AG04450 (cell line): ENCODE data around the gene PLAGL2. TPM values are rescaled to one million over a fixed set of nuclear protein-coding genes. Genes with fewer than 3 reads are reported as not detected.
A peak's percentile ranks its signal among the peaks of the same experiment; 100 is the strongest.

Experiments used
- CTCF ChIA-PET: fragments of 300-600, 350-600 bp; formaldehyde crosslinking; extraction: SDS; loops from one replicate; lab custom pipeline; 2022; ENCODE audit warnings: antibody characterized with exemption, inconsistent platforms; lab: Charles Lee
- POLR2A ChIA-PET: fragments of 350-600 bp; formaldehyde crosslinking; extraction: SDS; loops from one replicate; lab custom pipeline; 2021; ENCODE audit warnings: antibody characterized with exemption, inconsistent platforms; lab: Yijun Ruan, JAX
- DNase-seq: peaks from one replicate; pipeline ENCODE4 v3.0.0-alpha.2; 2011; ENCODE audit warnings: low read depth, low spot score
- H3K27ac ChIP-seq: one replicate; pipeline ENCODE4 v1.5.1; 2012; ENCODE audit warnings: low read depth, low read length, control low read depth
- H3K27me3 ChIP-seq: one replicate; pipeline ENCODE4 v1.6.0; 2012; ENCODE audit warnings: low read length; ENCODE audit not compliant: control insufficient read depth, insufficient read depth
- H3K4me3 ChIP-seq: 2 replicates; pipeline ENCODE4 v1.5.1; 2011; ENCODE audit warnings: mild to moderate bottlenecking, low read depth, low read length, control low read depth
- H3K9me3 ChIP-seq: 2 replicates; pipeline ENCODE4 v1.5.1; 2012; ENCODE audit warnings: low read length; ENCODE audit not compliant: control insufficient read depth, insufficient read depth
- CTCF ChIP-seq: IDR thresholded peaks from 2 replicates; pipeline ENCODE4 v1.5.1; 2011; ENCODE audit warnings: low read depth, low read length, control low read depth, inconsistent platforms
- polyA plus RNA-seq: library from polyadenylated mRNA; depleted of rRNA; stranded (reverse); fragments of >200 nt; gene quantifications from 2 replicates; pipeline ENCODE4 v1.2.3, GENCODE V29; 2011

PLAGL2 gene
- polyA plus RNA-seq, 1 experiment = 5.9 TPM

- DNase-seq = no peak
- TF ChIP-seq CTCF = no peak
- H3K27me3 ChIP-seq = no peaks in the 10 kb centered on the region
- H3K4me3 ChIP-seq = peak overlapping the region; percentile 96
- CTCF ChIA-PET = no interaction called here
- POLR2A ChIA-PET = no interaction called here
- H3K9me3 ChIP-seq = no peaks in the 10 kb centered on the region
- no peak overlapping the region for H3K27ac ChIP-seq
Observed at GRCh38 chr20:32206760-32207625, 550 bp downstream of the PLAGL2 start.

GRCh38 chr20:32205843-32206759, 1.4 kb downstream of the PLAGL2 start:
- no peak for DNase-seq

GRCh38 chr20:32205110-32205842, 2.3 kb downstream of the PLAGL2 start:
- no peak for DNase-seq
- no peak for TF ChIP-seq CTCF
- ChIA-PET CTCF (no interaction called here), POLR2A (interaction anchor here (0.7 to 1.0 kb wide), 2 partner anchors 96 to 483 kb away, joined by 3 read pairs; partner anchors contain the start of genes BCL2L1 and TM9SF4)
- Histone ChIP-seq H3K4me3 (no peak overlapping the region), H3K27me3 (no peaks in the 10 kb centered on the region), H3K27ac (no peak overlapping the region), H3K9me3 (no peaks in the 10 kb centered on the region)

More at GRCh38 chr20:32205843-32206759, 1.4 kb downstream of the PLAGL2 start:
- H3K4me3 ChIP-seq = peak overlapping the region; percentile 96
- H3K9me3 ChIP-seq = no peaks in the 10 kb centered on the region
- ChIA-PET CTCF (no interaction called here), POLR2A (interaction anchor here (0.7 to 1.0 kb wide), 2 partner anchors 97 to 484 kb away, joined by 3 read pairs; partner anchors contain the start of genes BCL2L1 and TM9SF4)
- no peaks in the 10 kb centered on the region for H3K27me3 ChIP-seq
- H3K27ac ChIP-seq = no peak overlapping the region
- TF ChIP-seq CTCF = no peak

- H3K4me3 ChIP-seq = no peak overlapping the region
- H3K9me3 ChIP-seq = no peaks in the 10 kb centered on the region
- H3K27ac ChIP-seq = peak overlapping the region; percentile 31
- POLR2A ChIA-PET = interaction anchor here (0.6 to 1.0 kb wide), 2 partner anchors 95 to 153 kb away, joined by 3 read pairs; partner anchors contain the start of genes ASXL1 and TM9SF4
- CTCF ChIA-PET = no interaction called here
- no peak for DNase-seq
- no peak for TF ChIP-seq CTCF
- H3K27me3 ChIP-seq = no peaks in the 10 kb centered on the region
Observed at GRCh38 chr20:32204205-32205109, 3.1 kb downstream of the PLAGL2 start.
